OCI-LY1 (cell line): ENCODE measurements around the gene SELENBP1.
"Not testable (repeated sequence)": the region's sequence is repeated elsewhere in the genome, so short reads cannot be mapped to it uniquely, and the experiment has no call there.

ENCODE experiments used
- H2AFZ ChIP-seq: fragments of 200-600 bp; sonication (generic), shearing (Covaris generic); 2 replicates; pipeline ENCODE4 v1.6.0; 2014; ENCODE audit warnings: antibody characterized with exemption, mild to moderate bottlenecking, low read length
- H3F3A ChIP-seq: fragments of 200-600 bp; sonication (generic), shearing (Covaris generic); 2 replicates; pipeline ENCODE4 v1.6.0; 2014; ENCODE audit warnings: mild to moderate bottlenecking, antibody characterized with exemption, low read length, moderate library complexity; ENCODE audit not compliant: insufficient read depth
- H3K27ac ChIP-seq: fragments of 200-600 bp; sonication (generic); 2 replicates; pipeline ENCODE4 v1.5.1; 2014; ENCODE audit warnings: low read length, mixed run types, mild to moderate bottlenecking, low read depth; ENCODE audit not compliant: poor library complexity, severe bottlenecking
- H3K27me3 ChIP-seq: fragments of 200-600 bp; sonication (generic); 2 replicates; pipeline ENCODE4 v1.6.0; 2014; ENCODE audit warnings: antibody characterized with exemption, mild to moderate bottlenecking, low read length, moderate library complexity; ENCODE audit not compliant: insufficient read depth
- H3K36me3 ChIP-seq: fragments of 200-600 bp; sonication (generic); 2 replicates; pipeline ENCODE4 v1.6.1; 2014; ENCODE audit warnings: mild to moderate bottlenecking, antibody characterized with exemption, low read length, moderate library complexity, mixed read lengths; ENCODE audit not compliant: insufficient read depth
- H3K4me1 ChIP-seq: fragments of 200-600 bp; sonication (generic); 2 replicates; pipeline ENCODE4 v1.5.1; 2014; ENCODE audit warnings: mild to moderate bottlenecking, low read length, moderate library complexity; ENCODE audit not compliant: insufficient read depth, severe bottlenecking
- H3K4me2 ChIP-seq: fragments of 200-600 bp; sonication (generic), shearing (Covaris generic); 2 replicates; pipeline ENCODE4 v1.6.1; 2014; ENCODE audit warnings: low read length
- H3K4me3 ChIP-seq: fragments of 200-600 bp; sonication (generic); 2 replicates; pipeline ENCODE4 v1.5.1; 2014; ENCODE audit warnings: low read length, low read depth, mild to moderate bottlenecking, mixed read lengths; ENCODE audit not compliant: poor library complexity, severe bottlenecking
- H3K79me2 ChIP-seq: fragments of 200-600 bp; shearing (Covaris generic); 2 replicates; pipeline ENCODE4 v1.6.1; 2016; ENCODE audit warnings: mixed run types, low read length, mixed read lengths; ENCODE audit not compliant: insufficient read depth
- H3K9ac ChIP-seq: fragments of 200-600 bp; sonication (generic), shearing (Covaris generic); 2 replicates; pipeline ENCODE4 v1.6.1; 2014; ENCODE audit warnings: mild to moderate bottlenecking, low read length, mixed read lengths
- H3K9me2 ChIP-seq: fragments of 200-600 bp; sonication (generic), shearing (Covaris generic); 2 replicates; pipeline ENCODE4 v1.6.1; 2014; ENCODE audit warnings: low read depth, mild to moderate bottlenecking, low read length, mixed read lengths
- H3K9me3 ChIP-seq: fragments of 200-600 bp; shearing (Covaris generic); 2 replicates; pipeline ENCODE4 v1.6.1; 2014; ENCODE audit warnings: low read length, mixed read lengths
- H4K20me1 ChIP-seq: fragments of 200-600 bp; sonication (generic), shearing (Covaris generic); 2 replicates; pipeline ENCODE4 v1.6.0; 2016; ENCODE audit warnings: mild to moderate bottlenecking, low read length; ENCODE audit not compliant: insufficient read depth
- EZH2 ChIP-seq: fragments of 200-600 bp; sonication (generic), shearing (Covaris generic); IDR thresholded peaks from 2 replicates; pipeline ENCODE4 v1.8.0; 2017; ENCODE audit warnings: borderline replicate concordance, mixed run types, mild to moderate bottlenecking, antibody characterized with exemption, low read length, moderate library complexity, mixed read lengths
- TF ChIP-seq, protein P1 (sequence below): fragments of 200-600 bp; sonication (generic), shearing (Covaris generic); IDR thresholded peaks from 2 replicates; pipeline ENCODE4 v1.5.1; 2017; ENCODE audit warnings: mild to moderate bottlenecking, antibody characterized with exemption, low read length, moderate library complexity, mixed read lengths

SELENBP1 gene

DNA sequence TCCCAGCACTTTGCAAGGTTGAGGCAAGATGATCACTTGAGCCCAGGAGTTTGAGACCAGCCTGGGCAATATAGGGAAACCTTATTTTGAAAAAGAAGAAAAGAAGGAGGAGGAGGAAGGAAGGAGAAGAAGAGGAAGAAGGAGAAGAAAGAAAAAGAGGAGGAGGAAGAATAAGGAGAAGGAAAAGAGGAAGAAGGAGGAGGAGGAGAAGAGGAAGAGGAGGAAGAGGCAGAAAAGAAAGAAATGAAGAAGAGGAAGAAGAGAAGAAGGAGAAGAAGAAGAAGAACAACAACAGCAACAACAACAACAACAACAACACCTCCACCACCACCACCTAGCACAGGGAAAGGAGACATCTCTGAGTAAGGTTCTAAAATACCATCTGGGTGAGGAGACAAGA, 10.6 kb downstream of the SELENBP1 start:
- no peak overlapping the region for H3K4me2 ChIP-seq
- H3K9ac ChIP-seq: no peak overlapping the region
- TF ChIP-seq EZH2: no peak
- TF ChIP-seq, protein P1, sequence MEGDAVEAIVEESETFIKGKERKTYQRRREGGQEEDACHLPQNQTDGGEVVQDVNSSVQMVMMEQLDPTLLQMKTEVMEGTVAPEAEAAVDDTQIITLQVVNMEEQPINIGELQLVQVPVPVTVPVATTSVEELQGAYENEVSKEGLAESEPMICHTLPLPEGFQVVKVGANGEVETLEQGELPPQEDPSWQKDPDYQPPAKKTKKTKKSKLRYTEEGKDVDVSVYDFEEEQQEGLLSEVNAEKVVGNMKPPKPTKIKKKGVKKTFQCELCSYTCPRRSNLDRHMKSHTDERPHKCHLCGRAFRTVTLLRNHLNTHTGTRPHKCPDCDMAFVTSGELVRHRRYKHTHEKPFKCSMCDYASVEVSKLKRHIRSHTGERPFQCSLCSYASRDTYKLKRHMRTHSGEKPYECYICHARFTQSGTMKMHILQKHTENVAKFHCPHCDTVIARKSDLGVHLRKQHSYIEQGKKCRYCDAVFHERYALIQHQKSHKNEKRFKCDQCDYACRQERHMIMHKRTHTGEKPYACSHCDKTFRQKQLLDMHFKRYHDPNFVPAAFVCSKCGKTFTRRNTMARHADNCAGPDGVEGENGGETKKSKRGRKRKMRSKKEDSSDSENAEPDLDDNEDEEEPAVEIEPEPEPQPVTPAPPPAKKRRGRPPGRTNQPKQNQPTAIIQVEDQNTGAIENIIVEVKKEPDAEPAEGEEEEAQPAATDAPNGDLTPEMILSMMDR: no peak
- H3K4me1 ChIP-seq: no peaks in the 10 kb centered on the region
- H3K9me2 ChIP-seq: no peaks in the 10 kb centered on the region
- H3K9me3 ChIP-seq: peaks cover 15% of the 10 kb centered on the region
- no peak overlapping the region for H3K27ac ChIP-seq
- no peak overlapping the region for H3K4me3 ChIP-seq
- H4K20me1 ChIP-seq: no peaks in the 10 kb centered on the region
- H2AFZ ChIP-seq: no peak overlapping the region
- no peaks in the 10 kb centered on the region for H3K79me2 ChIP-seq
- H3F3A ChIP-seq: no peaks in the 10 kb centered on the region
- H3K36me3 ChIP-seq: no peaks in the 10 kb centered on the region; the same call in 1 of the 2 replicates
- H3K27me3 ChIP-seq: no peaks in the 10 kb centered on the region

DNA sequence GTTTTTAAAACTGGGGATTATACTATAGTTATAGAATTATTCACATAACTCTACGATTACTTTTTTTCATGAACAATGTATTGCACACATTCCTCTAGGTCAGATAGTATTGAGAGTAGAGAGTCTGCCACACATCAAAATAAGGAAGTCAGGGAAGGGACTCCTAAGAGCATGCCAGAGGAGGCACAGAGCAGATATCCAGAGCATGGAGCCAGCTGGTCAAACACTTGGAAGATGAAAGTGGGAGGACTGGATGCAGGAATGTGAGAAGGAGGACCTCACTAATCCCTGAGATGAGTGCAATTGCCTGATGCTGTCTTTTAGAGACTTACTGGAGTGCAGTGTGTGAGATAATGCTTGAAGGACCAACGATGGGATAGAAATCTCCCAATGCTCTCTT, 15.8 kb downstream of the SELENBP1 start:
- no peak overlapping the region for H2AFZ ChIP-seq
- TF ChIP-seq, protein P1: no peak
- no peak for TF ChIP-seq EZH2

DNA sequence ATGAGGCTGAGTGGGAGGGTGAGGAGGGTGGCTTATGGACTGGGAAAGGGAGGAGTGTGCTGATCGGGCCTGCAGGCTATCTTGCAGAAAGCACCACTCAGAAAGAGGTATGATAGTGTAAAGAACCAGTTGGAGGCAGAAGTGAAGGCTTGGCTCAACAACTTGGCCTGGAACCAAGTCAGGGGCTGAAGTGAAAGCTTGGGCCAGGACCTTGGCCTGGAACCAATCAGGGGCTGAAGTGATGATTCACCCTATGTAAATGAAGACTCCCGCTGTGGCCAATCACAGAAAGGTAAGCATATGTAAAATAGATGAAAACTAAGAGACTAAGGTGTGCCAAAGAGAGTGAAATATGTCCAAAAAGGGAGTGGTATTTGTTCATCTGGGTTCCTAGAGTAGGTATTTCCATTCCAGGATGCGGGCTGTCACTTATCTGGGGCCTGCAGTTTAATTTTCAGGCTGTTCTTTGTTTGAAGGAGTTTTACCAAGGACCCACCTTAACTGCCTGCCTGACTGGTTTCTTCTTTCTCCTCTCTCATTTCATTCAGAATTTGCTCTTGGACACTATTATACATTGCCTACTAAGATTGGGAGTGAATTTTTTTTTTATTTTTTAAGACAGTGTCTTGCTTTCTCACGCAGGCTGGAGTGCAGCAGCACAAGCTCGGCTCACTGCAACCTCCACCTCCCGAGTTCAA, 20.3 kb downstream of the SELENBP1 start:
- Histone ChIP-seq H3K79me2 (no peaks in the 10 kb centered on the region), H3K9me3 (peaks cover 7% of the 10 kb centered on the region; the same call in 1 of the 2 replicates), H3K36me3 (no peaks in the 10 kb centered on the region), H3K9ac (no peak overlapping the region), H4K20me1 (no peaks in the 10 kb centered on the region), H3K4me1 (peaks cover 10% of the 10 kb centered on the region), H2AFZ (no peak overlapping the region), H3K4me2 (no peak overlapping the region), H3K27me3 (no peaks in the 10 kb centered on the region), H3F3A (no peaks in the 10 kb centered on the region), H3K4me3 (no peak overlapping the region), H3K27ac (no peak overlapping the region), H3K9me2 (no peaks in the 10 kb centered on the region)
- TF ChIP-seq, protein P1: no peak
- TF ChIP-seq EZH2: no peak

More for the DNA sequence above, 15.8 kb downstream of the SELENBP1 start:
- H3K4me3 ChIP-seq: no peak overlapping the region
- H3K4me1 ChIP-seq: no peaks in the 10 kb centered on the region
- H3K9me2 ChIP-seq: no peaks in the 10 kb centered on the region
- no peaks in the 10 kb centered on the region for H4K20me1 ChIP-seq
- no peak overlapping the region for H3K4me2 ChIP-seq
- no peaks in the 10 kb centered on the region for H3K79me2 ChIP-seq
- no peaks in the 10 kb centered on the region for H3K27me3 ChIP-seq
- H3K9ac ChIP-seq: no peak overlapping the region
- no peaks in the 10 kb centered on the region for H3K36me3 ChIP-seq
- no peak overlapping the region for H3K27ac ChIP-seq
- H3K9me3 ChIP-seq: peaks cover 8% of the 10 kb centered on the region
- no peaks in the 10 kb centered on the region for H3F3A ChIP-seq

DNA sequence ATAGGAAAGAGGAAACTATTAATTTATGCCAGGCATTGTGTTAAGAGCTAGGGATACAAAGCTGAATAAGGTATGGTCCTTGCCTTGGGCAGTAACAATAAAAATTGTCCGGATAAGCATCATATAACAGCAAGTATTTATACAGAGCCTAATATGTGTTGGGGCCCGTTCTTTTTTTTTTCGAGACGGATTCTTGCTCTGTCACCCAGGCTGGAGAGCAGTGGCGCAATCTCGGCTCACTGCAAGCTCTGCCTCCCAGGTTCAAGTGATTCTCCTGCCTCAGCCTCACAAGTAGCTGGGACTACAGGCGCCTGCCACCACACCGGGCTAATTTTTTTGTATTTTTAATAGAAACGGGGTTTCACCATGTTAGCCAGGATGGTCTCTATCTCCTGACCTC, 22.2 kb downstream of the SELENBP1 start:
- H3K9me3 ChIP-seq, H3F3A ChIP-seq, H3K4me2 ChIP-seq, H3K27me3 ChIP-seq, H3K9ac ChIP-seq, H2AFZ ChIP-seq, H4K20me1 ChIP-seq, H3K36me3 ChIP-seq, H3K4me3 ChIP-seq, H3K9me2 ChIP-seq, H3K79me2 ChIP-seq, H3K27ac ChIP-seq: not testable (repeated sequence)
- peaks cover 20% of the 10 kb centered on the region for H3K4me1 ChIP-seq
